DOHH2 (cell line): ENCODE results near the gene ATP2B2.

Experiments used
- H3F3A ChIP-seq: fragments of 200-600 bp; sonication (generic), shearing (Covaris generic); 2 replicates; pipeline ENCODE4 v1.6.0; 2016; ENCODE audit warnings: antibody characterized with exemption, mild to moderate bottlenecking; ENCODE audit not compliant: control insufficient read depth, insufficient read depth
- H3K27ac ChIP-seq: fragments of 200-600 bp; sonication (generic); 2 replicates; pipeline ENCODE4 v1.5.1; 2014; ENCODE audit warnings: low read depth, mild to moderate bottlenecking, low read length, moderate library complexity
- H3K27me3 ChIP-seq: fragments of 200-600 bp; sonication (generic); 2 replicates; pipeline ENCODE4 v1.6.1; 2014; ENCODE audit warnings: mild to moderate bottlenecking, low read length, mixed read lengths; ENCODE audit not compliant: control insufficient read depth
- H3K36me3 ChIP-seq: fragments of 200-600 bp; sonication (generic); 2 replicates; pipeline ENCODE4 v1.6.1; 2014; ENCODE audit warnings: mild to moderate bottlenecking, low read length, moderate library complexity, mixed read lengths; ENCODE audit not compliant: control insufficient read depth
- H3K4me1 ChIP-seq: fragments of 200-600 bp; sonication (generic); 2 replicates; pipeline ENCODE4 v1.6.1; 2014; ENCODE audit warnings: mild to moderate bottlenecking, low read length, mixed read lengths; ENCODE audit not compliant: control insufficient read depth
- H3K4me2 ChIP-seq: fragments of 200-600 bp; sonication (generic); 2 replicates; pipeline ENCODE4 v1.6.0; 2014; ENCODE audit warnings: mild to moderate bottlenecking, low read length, moderate library complexity
- H3K4me3 ChIP-seq: fragments of 200-600 bp; sonication (generic); 2 replicates; pipeline ENCODE4 v1.5.1; 2014; ENCODE audit warnings: mild to moderate bottlenecking, low read length, mixed read lengths
- H3K79me2 ChIP-seq: fragments of 200-600 bp; sonication (generic); 2 replicates; pipeline ENCODE4 v1.6.1; 2014; ENCODE audit warnings: mild to moderate bottlenecking, low read length, mixed read lengths; ENCODE audit not compliant: control insufficient read depth
- H3K9me2 ChIP-seq: fragments of 200-600 bp; sonication (generic); replicated peaks from 2 replicates; pipeline ENCODE4 v1.6.1; 2014; ENCODE audit warnings: mild to moderate bottlenecking, low read length, mixed read lengths; ENCODE audit not compliant: control insufficient read depth
- H3K9me3 ChIP-seq: fragments of 200-600 bp; sonication (generic); 2 replicates; pipeline ENCODE4 v1.6.1; 2014; ENCODE audit warnings: antibody characterized with exemption, low read length, mixed read lengths; ENCODE audit not compliant: control insufficient read depth, insufficient read depth
- H4K20me1 ChIP-seq: fragments of 200-600 bp; sonication (generic); 2 replicates; pipeline ENCODE4 v1.6.0; 2014; ENCODE audit warnings: low read depth, mild to moderate bottlenecking, antibody characterized with exemption, low read length, moderate library complexity; ENCODE audit not compliant: control insufficient read depth, insufficient read depth
- EZH2phosphoT487 ChIP-seq: fragments of 200-600 bp; sonication (generic); IDR thresholded peaks from 2 replicates; pipeline ENCODE4 v1.6.1; 2017; ENCODE audit warnings: borderline replicate concordance, mild to moderate bottlenecking, antibody characterized with exemption, low read length, moderate library complexity, mixed read lengths
- TF ChIP-seq, protein P1 (sequence below): fragments of 200-600 bp; sonication (generic); IDR thresholded peaks from one replicate; pipeline ENCODE4 v1.5.1; 2014; ENCODE audit warnings: antibody characterized with exemption, mild to moderate bottlenecking, low read depth, low read length; ENCODE audit not compliant: poor library complexity, severe bottlenecking

ATP2B2 gene

GRCh38 chr3:10520072-10520471, 14.7 kb upstream of the ATP2B2 start:
- no peaks in the 10 kb centered on the region for H3K79me2 ChIP-seq
- no peaks in the 10 kb centered on the region; the same call in 1 of the 2 replicates for H4K20me1 ChIP-seq
- no peak overlapping the region for H3K4me3 ChIP-seq
- H3K4me1 ChIP-seq, result no peaks in the 10 kb centered on the region
- no peak overlapping the region for H3K4me2 ChIP-seq
- TF ChIP-seq, protein P1, sequence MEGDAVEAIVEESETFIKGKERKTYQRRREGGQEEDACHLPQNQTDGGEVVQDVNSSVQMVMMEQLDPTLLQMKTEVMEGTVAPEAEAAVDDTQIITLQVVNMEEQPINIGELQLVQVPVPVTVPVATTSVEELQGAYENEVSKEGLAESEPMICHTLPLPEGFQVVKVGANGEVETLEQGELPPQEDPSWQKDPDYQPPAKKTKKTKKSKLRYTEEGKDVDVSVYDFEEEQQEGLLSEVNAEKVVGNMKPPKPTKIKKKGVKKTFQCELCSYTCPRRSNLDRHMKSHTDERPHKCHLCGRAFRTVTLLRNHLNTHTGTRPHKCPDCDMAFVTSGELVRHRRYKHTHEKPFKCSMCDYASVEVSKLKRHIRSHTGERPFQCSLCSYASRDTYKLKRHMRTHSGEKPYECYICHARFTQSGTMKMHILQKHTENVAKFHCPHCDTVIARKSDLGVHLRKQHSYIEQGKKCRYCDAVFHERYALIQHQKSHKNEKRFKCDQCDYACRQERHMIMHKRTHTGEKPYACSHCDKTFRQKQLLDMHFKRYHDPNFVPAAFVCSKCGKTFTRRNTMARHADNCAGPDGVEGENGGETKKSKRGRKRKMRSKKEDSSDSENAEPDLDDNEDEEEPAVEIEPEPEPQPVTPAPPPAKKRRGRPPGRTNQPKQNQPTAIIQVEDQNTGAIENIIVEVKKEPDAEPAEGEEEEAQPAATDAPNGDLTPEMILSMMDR, result no peak
- TF ChIP-seq EZH2phosphoT487, result no peak
- no peak overlapping the region for H3K27ac ChIP-seq
- no peaks in the 10 kb centered on the region for H3K9me3 ChIP-seq
- H3K36me3 ChIP-seq, result no peaks in the 10 kb centered on the region
- H3K27me3 ChIP-seq, result peaks cover 46% of the 10 kb centered on the region
- no peaks in the 10 kb centered on the region for H3K9me2 ChIP-seq
- no peaks in the 10 kb centered on the region for H3F3A ChIP-seq

- Histone ChIP-seq H4K20me1 (no peaks in the 10 kb centered on the region), H3K4me2 (no peak overlapping the region), H3F3A (no peaks in the 10 kb centered on the region), H3K4me1 (no peaks in the 10 kb centered on the region), H3K9me3 (no peaks in the 10 kb centered on the region), H3K4me3 (no peak overlapping the region), H3K36me3 (no peaks in the 10 kb centered on the region), H3K9me2 (no peaks in the 10 kb centered on the region), H3K27ac (no peak overlapping the region), H3K79me2 (no peaks in the 10 kb centered on the region), H3K27me3 (peaks cover 42% of the 10 kb centered on the region)
- no peak for TF ChIP-seq EZH2phosphoT487
- TF ChIP-seq, protein P1, result no peak
Measured at GRCh38 chr3:10519236-10519635, 13.8 kb upstream of the ATP2B2 start.

- Histone ChIP-seq H3K4me3 (no peak overlapping the region), H3F3A (no peaks in the 10 kb centered on the region), H3K36me3 (no peaks in the 10 kb centered on the region), H4K20me1 (no peaks in the 10 kb centered on the region), H3K79me2 (no peaks in the 10 kb centered on the region), H3K4me1 (no peaks in the 10 kb centered on the region), H3K27ac (no peak overlapping the region), H3K27me3 (peaks cover 36% of the 10 kb centered on the region), H3K9me3 (no peaks in the 10 kb centered on the region), H3K9me2 (no peaks in the 10 kb centered on the region), H3K4me2 (no peak overlapping the region)
- TF ChIP-seq, protein P1, result no peak
- no peak for TF ChIP-seq EZH2phosphoT487
Measured at GRCh38 chr3:10518506-10519150, 13.2 kb upstream of the ATP2B2 start.
